Esophagus squamous epithelium (tissue), 4 donors: Measurements from ENCODE around the gene TEKT2.

Source experiments
- POLR2A ChIP-seq, 4 donors: fragments of 450-650 bp; IDR thresholded peaks; one replicate each; pipeline ENCODE4 v1.6.1; 2017; ENCODE audit warnings: antibody characterized with exemption in 4 of 4, mild to moderate bottlenecking in 4 of 4, moderate library complexity in 3 of 4
- TF ChIP-seq, protein P1 (sequence below), 6 experiments: fragments of 450-650 bp in 4 of 6; fragments of 200-600 bp in 2 of 6; sonication (generic) in 2 of 6; IDR thresholded peaks; one replicate each; pipeline ENCODE4 v1.5.1; 2016 to 2019; ENCODE audit warnings: antibody characterized with exemption in 6 of 6, mild to moderate bottlenecking in 4 of 6, moderate library complexity in 4 of 6

GRCh38 chr1:36098650-36099365 lies 14.9 kb downstream of the TEKT2 start:
- TF ChIP-seq, protein P1, sequence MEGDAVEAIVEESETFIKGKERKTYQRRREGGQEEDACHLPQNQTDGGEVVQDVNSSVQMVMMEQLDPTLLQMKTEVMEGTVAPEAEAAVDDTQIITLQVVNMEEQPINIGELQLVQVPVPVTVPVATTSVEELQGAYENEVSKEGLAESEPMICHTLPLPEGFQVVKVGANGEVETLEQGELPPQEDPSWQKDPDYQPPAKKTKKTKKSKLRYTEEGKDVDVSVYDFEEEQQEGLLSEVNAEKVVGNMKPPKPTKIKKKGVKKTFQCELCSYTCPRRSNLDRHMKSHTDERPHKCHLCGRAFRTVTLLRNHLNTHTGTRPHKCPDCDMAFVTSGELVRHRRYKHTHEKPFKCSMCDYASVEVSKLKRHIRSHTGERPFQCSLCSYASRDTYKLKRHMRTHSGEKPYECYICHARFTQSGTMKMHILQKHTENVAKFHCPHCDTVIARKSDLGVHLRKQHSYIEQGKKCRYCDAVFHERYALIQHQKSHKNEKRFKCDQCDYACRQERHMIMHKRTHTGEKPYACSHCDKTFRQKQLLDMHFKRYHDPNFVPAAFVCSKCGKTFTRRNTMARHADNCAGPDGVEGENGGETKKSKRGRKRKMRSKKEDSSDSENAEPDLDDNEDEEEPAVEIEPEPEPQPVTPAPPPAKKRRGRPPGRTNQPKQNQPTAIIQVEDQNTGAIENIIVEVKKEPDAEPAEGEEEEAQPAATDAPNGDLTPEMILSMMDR (IDR thresholded peaks at IDR 0.05) = no peak
- TF ChIP-seq POLR2A (IDR thresholded peaks at IDR 0.05) = no peak
